Stimulated activated naive CD8-positive, alpha-beta T cell treated with anti-CD3 and anti-CD28 coated beads, Interleukin-15, Interleukin-2, amounts not matched to agents 100 ng/mL and 50 ng/mL, for 24 hours (primary cell): ENCODE data around the gene BIRC2.
"Not testable (repeated sequence)": the region's sequence is repeated elsewhere in the genome, so short reads cannot be mapped to it uniquely, and the experiment has no call there.

Experiments used
- H3K27ac Mint-ChIP-seq: one replicate; pipeline ENCODE4 v1.8.0; 2021; ENCODE audit warnings: mild to moderate bottlenecking, mixed read lengths
- H3K27me3 Mint-ChIP-seq: one replicate; pipeline ENCODE4 v1.8.0; 2021; ENCODE audit warnings: mixed read lengths
- H3K36me3 Mint-ChIP-seq: one replicate; pipeline ENCODE4 v1.8.0; 2021; ENCODE audit warnings: low read depth, mixed read lengths
- H3K4me1 Mint-ChIP-seq: one replicate; pipeline ENCODE4 v1.8.0; 2021; ENCODE audit warnings: low read depth, mixed read lengths
- H3K4me3 Mint-ChIP-seq: one replicate; pipeline ENCODE4 v1.8.0; 2021; ENCODE audit warnings: mild to moderate bottlenecking, mixed read lengths
- H3K9me3 Mint-ChIP-seq: one replicate; pipeline ENCODE4 v1.8.0; 2021; ENCODE audit warnings: mixed read lengths

The BIRC2 gene

DNA sequence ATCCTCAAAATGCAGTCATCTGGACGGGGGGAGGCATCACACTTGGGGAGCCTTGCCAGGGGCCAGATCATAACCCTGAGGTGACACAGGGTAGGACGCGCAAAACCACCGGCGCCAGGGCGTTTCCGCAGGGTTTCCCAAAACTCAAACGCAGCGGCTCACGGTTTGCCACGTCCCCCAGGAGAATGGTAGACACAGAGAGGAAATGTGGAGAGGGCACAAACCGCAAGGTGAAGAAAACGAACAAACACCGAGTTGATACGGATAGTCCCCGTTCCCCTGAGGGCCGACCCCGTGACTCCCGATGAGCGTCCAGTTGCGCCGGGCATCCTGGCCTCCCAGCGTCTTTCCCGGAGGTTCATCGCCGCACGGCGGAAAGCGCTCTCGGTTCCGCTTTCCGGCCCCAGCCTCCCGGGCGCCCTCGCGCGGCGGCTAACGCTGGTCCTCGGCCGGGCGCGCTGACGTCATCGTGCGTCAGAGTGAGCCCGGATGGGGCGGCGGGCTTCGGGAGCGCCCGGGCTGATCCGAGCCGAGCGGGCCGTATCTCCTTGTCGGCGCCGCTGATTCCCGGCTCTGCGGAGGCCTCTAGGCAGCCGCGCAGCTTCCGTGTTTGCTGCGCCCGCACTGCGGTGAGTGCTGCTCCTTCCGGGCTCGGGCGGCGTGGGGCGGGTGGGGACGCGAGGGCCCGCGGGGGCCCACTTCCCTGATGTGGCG, at the start of gene BIRC2:
Gene BIRC2 (plus strand): TSS at position 467 of the 714 bp plus-strand sequence. CDS start 2,641 bp downstream, outside the sequence.
- peak within 1 kb of the TSS; percentile 97 for H3K4me3 Mint-ChIP-seq
- H3K4me1 Mint-ChIP-seq = peaks cover 57% of the 10 kb centered on the region
- no peaks in the 10 kb centered on the region for H3K9me3 Mint-ChIP-seq
- peaks cover 38% of the 10 kb centered on the region for H3K36me3 Mint-ChIP-seq
- no peaks in the 10 kb centered on the region for H3K27me3 Mint-ChIP-seq
- peak within 1 kb of the TSS; percentile 97 for H3K27ac Mint-ChIP-seq

DNA sequence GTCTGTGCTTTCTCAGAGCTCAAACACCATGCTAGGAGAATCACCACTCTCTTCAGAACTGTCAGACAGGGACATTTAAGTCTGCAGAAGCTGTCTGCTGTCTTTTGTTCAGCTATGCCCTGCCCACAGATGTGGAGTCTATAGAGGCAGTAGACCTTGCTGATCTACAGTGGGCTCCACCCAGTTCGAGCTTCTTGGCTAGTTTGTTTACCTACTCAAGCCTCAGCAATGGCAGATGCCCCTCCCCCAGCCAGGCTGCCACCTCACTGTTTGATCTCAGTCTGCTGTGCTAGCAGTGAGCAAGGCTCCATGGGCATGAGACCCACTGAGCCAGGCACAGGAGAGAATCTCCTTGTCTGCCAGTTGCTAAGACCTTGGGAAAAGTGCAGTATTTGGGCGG, 46.2 kb upstream of the BIRC2 start:
- not testable (repeated sequence) for H3K27ac Mint-ChIP-seq, H3K4me3 Mint-ChIP-seq, H3K27me3 Mint-ChIP-seq
- Mint-ChIP-seq H3K36me3 (peaks cover 19% of the 10 kb centered on the region), H3K4me1 (peaks cover 71% of the 10 kb centered on the region), H3K9me3 (peaks cover 20% of the 10 kb centered on the region)

DNA sequence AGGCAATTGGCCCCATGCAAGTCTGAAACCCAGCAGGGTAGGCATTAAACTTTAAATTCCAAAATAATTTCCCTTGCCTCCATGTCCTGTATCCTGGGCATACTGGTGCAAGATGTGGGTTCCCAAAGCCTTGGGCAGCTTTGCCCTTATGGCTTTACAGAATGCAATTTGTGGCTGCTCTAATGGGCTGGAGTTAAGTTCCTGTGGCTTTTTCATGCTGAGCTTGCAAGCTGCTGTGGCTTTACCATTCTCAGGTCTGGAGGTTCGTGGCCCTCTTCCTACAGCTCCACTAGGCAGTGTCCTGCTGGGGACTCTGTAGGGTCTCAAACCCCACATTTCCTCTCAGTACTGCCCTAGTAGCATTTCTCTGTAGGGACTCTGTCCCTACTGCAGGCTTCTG, 44.8 kb upstream of the BIRC2 start:
- H3K9me3 Mint-ChIP-seq = peaks cover 20% of the 10 kb centered on the region

DNA sequence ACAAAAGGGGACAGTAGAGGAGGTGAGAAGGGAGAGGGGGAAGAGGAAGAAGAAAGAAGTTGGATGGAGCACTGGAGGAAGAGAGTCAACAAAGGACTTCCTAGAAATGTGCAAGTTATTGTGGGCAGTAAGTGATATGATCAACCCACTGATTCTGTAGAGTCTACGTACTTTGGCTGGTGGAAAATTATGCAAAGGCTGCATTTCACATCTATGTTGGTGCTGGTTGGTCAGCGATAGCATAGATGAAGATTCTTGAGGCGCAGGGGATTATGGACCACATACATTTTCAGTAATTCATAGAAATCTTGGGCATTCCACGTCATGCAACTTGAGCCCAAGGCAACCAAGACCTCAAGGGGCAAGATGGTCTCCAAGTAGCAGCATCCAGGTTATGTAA, 42.3 kb upstream of the BIRC2 start:
- H3K4me3 Mint-ChIP-seq = peak overlapping the region; percentile 75
- peaks cover 83% of the 10 kb centered on the region for H3K4me1 Mint-ChIP-seq
- H3K27ac Mint-ChIP-seq = peak overlapping the region; percentile 83
- peaks cover 13% of the 10 kb centered on the region for H3K36me3 Mint-ChIP-seq
- H3K27me3 Mint-ChIP-seq = no peaks in the 10 kb centered on the region
- H3K9me3 Mint-ChIP-seq = peaks cover 23% of the 10 kb centered on the region

More for the DNA sequence above, 44.8 kb upstream of the BIRC2 start:
- H3K4me1 Mint-ChIP-seq = peaks cover 83% of the 10 kb centered on the region
- H3K27ac Mint-ChIP-seq = no peak overlapping the region
- no peak overlapping the region for H3K4me3 Mint-ChIP-seq
- H3K27me3 Mint-ChIP-seq = no peaks in the 10 kb centered on the region
- peaks cover 19% of the 10 kb centered on the region for H3K36me3 Mint-ChIP-seq

DNA sequence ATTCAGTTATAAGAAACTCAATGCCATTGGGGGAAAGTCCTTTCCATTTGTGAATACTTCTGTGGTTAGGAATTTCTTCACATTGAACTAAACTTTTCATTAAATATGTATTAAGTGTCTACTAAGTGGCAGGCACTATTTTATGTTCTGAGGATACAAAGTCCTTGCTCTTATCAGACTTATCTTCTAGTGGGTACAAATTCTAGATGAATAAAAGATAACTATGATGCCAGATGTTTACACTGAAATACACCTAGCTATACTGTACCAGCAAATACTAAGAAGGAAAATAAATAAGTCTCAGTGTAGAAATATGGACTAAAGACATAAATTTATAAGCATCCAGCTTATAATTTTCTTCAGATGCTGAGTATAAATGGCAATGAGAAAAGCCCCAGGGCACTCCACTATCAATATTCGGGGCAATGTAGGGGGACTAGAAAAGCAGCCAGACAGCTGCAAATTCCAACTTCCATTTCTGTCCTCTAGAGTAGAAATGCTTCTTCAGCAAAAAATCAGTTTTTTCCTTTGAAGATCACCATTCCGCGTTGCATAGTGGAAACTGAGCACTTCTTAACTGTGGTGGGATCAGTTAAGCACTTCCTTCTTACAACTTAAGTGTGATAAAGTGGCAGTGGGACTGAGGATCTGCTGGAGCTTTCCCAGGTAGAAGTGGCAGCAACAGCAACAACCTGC, 41.5 kb upstream of the BIRC2 start:
- Mint-ChIP-seq H3K36me3 (peaks cover 13% of the 10 kb centered on the region), H3K27ac (peak overlapping the region; percentile 85), H3K9me3 (peaks cover 27% of the 10 kb centered on the region), H3K4me1 (peaks cover 77% of the 10 kb centered on the region), H3K4me3 (peak overlapping the region; percentile 75), H3K27me3 (no peaks in the 10 kb centered on the region)

DNA sequence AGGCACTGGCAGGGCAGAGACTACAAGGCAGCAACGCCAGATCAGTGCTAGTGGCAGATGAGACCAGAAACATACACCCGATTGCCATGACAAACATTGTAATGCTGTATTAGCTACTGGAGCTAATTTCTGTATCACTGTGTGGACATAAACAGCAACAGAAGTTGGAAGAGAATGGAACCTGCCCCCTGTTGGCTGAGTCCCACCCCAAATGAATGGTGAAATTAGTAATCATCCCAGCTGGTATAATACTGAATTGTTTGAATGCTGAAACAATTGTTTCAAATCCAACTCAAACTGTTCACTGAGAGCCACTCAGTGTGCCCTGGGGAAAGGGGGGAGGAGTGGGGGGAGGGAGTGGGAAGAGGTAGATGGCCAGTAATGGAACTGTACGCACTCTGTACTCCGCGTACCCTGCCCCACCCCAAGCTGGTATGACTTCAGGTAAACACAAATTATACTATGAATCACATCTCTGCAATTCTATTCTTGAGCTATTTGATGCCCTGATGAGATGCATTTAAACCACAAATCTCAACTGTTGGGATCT, 40.9 kb upstream of the BIRC2 start:
- peaks cover 71% of the 10 kb centered on the region for H3K4me1 Mint-ChIP-seq
- H3K27ac Mint-ChIP-seq = peak overlapping the region; percentile 90
- peak overlapping the region; percentile 75 for H3K4me3 Mint-ChIP-seq
- no peaks in the 10 kb centered on the region for H3K27me3 Mint-ChIP-seq
- peaks cover 27% of the 10 kb centered on the region for H3K9me3 Mint-ChIP-seq
- peaks cover 13% of the 10 kb centered on the region for H3K36me3 Mint-ChIP-seq

DNA sequence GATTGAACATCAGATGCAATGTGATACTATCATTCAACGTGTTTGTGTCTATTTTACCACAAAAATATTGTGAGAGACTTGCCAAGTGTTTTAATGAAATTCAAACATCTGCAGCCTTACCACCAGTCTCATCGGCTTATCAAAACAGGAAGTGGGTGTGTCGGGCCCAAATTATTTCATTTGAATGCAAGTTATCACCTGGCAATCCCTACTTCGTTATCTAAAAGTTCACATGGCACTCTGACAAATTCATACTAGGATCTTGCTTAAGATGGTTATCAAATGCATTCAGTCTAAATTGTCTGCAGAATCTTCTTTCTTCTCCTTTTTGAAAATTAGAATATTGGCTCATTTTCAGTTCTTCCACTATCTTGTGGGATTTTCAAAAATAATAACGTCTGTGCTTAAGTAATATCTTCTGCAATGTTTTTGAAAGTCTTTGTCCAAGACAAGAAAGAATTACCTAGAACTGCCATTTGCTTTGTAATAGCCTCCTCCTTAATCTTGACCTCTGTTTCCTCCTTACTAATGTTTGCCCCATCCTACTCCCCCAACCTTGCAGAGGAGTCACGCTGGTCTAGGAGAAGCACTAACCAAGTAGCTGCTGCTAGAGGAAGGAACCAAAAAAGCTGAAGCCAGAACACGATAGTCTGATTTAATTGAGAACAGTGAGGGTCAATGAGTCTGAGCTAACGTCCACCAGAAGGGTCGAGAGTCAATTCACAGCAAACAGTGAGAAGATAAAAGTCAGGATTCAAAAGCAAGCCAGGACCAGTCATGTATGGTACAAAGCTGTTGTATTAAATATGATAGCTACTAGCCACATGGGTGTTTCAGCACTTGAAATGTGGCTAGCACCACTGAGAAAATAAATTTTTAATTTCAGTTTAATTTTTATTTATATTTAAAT, 39.9 kb upstream of the BIRC2 start:
- H3K4me1 Mint-ChIP-seq = peaks cover 67% of the 10 kb centered on the region
- no peaks in the 10 kb centered on the region for H3K27me3 Mint-ChIP-seq

DNA sequence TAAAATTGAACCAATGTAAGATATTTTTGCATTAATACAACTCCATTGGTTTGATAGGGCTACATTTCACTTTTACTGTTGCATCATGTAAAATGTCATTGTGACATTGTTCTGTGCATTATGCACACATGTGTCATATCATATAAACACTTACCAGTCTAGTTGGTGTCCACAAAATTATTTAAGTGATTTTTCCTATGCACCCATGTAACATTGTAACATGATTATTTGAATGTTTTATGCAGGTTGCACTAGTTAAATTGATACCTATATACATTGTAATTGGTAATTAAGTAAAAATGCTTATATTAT, 39.3 kb upstream of the BIRC2 start:
- peaks cover 6% of the 10 kb centered on the region for H3K36me3 Mint-ChIP-seq
- no peak overlapping the region for H3K4me3 Mint-ChIP-seq
- H3K9me3 Mint-ChIP-seq = peaks cover 18% of the 10 kb centered on the region
- no peak overlapping the region for H3K27ac Mint-ChIP-seq
- H3K27me3 Mint-ChIP-seq = no peaks in the 10 kb centered on the region
- peaks cover 69% of the 10 kb centered on the region for H3K4me1 Mint-ChIP-seq

More for the DNA sequence above, 39.9 kb upstream of the BIRC2 start:
- Mint-ChIP-seq H3K9me3 (peaks cover 19% of the 10 kb centered on the region), H3K4me3 (peak overlapping the region; percentile 75), H3K27ac (peak overlapping the region; percentile 90), H3K36me3 (peaks cover 6% of the 10 kb centered on the region)

DNA sequence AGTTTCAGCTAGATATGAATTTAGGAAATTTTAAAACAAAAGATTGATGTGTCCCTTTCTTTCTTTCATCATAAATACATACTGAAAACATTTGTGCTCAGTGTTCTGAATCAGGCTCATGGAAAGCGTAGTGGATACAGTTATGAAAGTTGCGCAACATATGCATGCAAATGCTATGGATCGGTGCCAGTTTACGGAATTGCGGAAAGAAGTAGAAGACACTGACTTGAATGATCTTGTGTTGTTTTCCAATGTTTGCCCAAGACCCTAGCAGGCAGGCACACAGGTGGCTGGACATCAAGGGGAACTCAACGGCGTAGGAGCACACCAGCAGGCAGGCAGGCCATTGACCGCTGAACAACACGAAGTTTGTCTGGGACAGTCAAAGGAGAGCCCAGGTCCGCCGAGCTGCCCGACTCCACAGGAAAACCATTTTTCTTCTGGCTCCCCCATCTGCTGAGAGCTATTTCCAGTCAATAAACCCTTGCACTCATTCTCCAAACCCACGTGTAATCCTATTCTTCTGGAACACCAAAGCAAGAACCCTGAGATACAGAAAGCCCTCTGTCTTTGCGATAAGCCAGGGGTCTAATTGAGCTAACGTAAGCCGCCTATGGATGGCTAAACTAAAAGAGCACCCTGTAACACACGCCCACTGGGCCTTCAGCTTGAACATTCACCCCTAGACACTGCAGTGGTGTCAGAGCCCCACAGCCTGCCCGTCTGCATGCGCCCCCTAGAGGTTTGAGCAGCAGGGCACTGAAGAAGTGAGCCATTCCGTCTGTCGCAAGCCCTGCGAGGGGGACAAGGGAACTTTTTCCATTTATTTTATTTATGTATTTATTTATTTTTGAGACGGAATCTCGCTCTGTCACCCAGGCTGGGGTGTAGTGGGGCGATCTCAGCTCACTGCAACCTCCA, 37.1 kb upstream of the BIRC2 start:
- H3K4me1 Mint-ChIP-seq = peaks cover 74% of the 10 kb centered on the region
- no peaks in the 10 kb centered on the region for H3K27me3 Mint-ChIP-seq
- no peak overlapping the region for H3K27ac Mint-ChIP-seq
- H3K9me3 Mint-ChIP-seq = peaks cover 7% of the 10 kb centered on the region
- no peak overlapping the region for H3K4me3 Mint-ChIP-seq
- H3K36me3 Mint-ChIP-seq = no peaks in the 10 kb centered on the region

DNA sequence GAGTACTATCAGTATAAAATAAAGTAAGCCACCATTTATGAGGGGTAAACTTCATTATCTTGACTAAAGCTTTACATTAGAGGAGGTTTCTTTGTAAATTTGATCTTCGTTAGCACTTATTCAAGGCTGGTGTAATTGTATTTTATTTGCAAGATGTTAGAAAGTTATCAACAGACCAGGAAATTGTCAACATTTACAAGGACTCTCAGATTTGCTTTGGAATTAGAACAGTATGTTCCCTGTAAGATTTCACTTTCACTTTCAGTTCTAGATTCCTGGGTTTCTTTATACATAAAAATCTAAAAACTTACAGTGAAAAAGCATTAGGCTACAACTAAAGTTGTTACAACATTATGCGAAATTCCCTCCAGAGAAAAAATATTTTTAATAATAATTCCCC, 34.3 kb upstream of the BIRC2 start:
- H3K4me1 Mint-ChIP-seq = peaks cover 73% of the 10 kb centered on the region
- H3K9me3 Mint-ChIP-seq = peaks cover 7% of the 10 kb centered on the region
- peak overlapping the region; percentile 88 for H3K27ac Mint-ChIP-seq
- peak overlapping the region; percentile 62 for H3K4me3 Mint-ChIP-seq
- peaks cover 4% of the 10 kb centered on the region for H3K27me3 Mint-ChIP-seq
- peaks cover 7% of the 10 kb centered on the region for H3K36me3 Mint-ChIP-seq

DNA sequence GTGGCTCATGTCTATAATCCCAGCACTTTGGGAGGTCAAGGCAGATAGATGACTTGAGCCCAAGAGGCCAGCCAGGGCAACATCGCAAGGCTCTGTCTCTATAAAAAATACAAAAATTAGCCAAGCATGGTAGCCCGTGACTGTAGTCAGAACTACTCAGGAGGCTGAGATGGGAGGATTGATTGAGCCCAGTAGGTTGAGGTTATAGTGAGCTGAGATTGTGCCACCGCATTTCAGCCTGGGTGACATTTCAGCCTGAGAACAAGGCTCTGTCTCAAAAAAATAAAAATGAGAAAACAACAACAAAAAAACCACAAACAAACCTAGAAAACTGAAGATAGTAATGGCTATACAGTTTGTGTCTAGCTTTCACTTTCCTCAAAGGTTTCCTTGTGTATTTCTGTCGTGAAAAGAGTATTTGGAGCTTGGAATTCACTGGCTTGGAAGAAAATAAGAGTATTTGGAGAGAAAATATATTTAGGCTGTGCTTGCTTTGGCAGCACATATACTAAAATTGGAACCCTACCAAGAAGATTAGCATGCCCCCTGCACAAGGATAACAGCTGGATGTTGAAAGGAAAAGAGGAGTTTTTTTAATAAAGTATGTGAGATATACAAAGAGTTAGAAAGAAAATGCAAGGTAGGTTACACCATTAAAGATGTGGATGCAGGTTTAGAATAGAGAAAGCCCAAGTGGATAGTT, 33.6 kb upstream of the BIRC2 start:
- peaks cover 66% of the 10 kb centered on the region for H3K4me1 Mint-ChIP-seq
- peaks cover 4% of the 10 kb centered on the region for H3K27me3 Mint-ChIP-seq
- H3K27ac Mint-ChIP-seq = peak overlapping the region; percentile 88
- H3K9me3 Mint-ChIP-seq = peaks cover 7% of the 10 kb centered on the region
- peaks cover 11% of the 10 kb centered on the region for H3K36me3 Mint-ChIP-seq
- H3K4me3 Mint-ChIP-seq = peak overlapping the region; percentile 62

DNA sequence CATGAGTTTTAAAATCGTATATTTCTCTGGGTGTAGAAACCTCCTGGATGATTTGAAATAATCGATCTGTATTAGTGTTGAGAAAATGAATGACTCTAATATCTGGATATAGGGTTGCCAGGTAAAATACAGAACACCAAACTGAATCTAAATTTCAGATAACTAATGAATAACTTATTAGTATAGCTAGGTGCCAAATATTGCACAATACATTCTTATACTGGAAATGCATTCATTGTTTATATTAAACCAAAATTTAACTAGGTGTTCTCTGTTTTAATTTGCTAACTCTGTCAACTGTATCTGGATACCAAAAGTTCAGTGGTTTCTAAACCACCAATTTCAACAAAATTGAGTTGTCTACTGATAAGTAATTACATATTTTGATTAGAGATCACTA, 32.2 kb upstream of the BIRC2 start:
- Mint-ChIP-seq H3K27ac (peak overlapping the region; percentile 79), H3K4me3 (peak overlapping the region; percentile 2), H3K36me3 (peaks cover 25% of the 10 kb centered on the region), H3K4me1 (peaks cover 70% of the 10 kb centered on the region), H3K9me3 (peaks cover 3% of the 10 kb centered on the region), H3K27me3 (peaks cover 4% of the 10 kb centered on the region)

DNA sequence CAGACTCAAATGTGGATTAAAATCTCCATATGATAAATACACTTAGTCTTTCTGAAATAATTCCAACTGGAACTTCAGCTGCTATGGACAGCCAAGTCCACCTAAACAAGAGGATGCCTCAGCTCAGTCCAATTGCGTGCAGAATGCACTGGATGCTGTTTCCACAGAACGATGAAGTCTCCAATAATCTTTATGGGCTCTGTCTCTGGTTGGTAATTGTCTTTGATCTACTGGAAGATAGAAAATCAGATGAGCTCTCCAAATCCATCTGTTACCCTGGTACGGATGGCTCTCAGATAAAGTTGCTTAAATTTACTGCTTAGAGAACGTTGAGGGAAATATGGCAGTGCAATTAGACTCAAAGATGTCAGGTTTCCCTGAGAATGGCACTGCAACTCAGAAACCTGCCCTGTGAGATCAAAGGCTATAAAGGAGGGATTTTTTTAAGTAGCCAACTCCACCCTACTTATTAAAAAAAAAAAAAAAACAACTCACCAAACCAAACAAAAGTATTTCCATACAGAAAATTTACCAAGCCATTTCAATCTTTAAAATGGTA, 30.6 kb upstream of the BIRC2 start:
- peak overlapping the region; percentile 98 for H3K27ac Mint-ChIP-seq
- no peaks in the 10 kb centered on the region for H3K9me3 Mint-ChIP-seq
- peaks cover 82% of the 10 kb centered on the region for H3K4me1 Mint-ChIP-seq
- H3K4me3 Mint-ChIP-seq = peak overlapping the region; percentile 99
- H3K36me3 Mint-ChIP-seq = peaks cover 38% of the 10 kb centered on the region
- H3K27me3 Mint-ChIP-seq = peaks cover 4% of the 10 kb centered on the region
